Stimulated activated CD8-positive, alpha-beta memory T cell treated with anti-CD3 and anti-CD28 coated beads, Interleukin-4, amount 100 ng/mL, for 1 hour (primary cell): ENCODE data around the gene OOEP.

Source experiments
- DNase-seq, 2 donors: peaks; one replicate each; pipeline ENCODE4 v3.0.0-alpha.2; 2020; ENCODE audit warnings: low read depth in 2 of 2, low spot score in 1 of 2

Gene OOEP

GRCh38 chr6:73367761-73368355 lies 1.8 kb downstream of the OOEP start:
- DNase-seq, result no peak

- no peak for DNase-seq
These were observed 5.1 kb downstream of the OOEP start for GRCh38 chr6:73364549-73364948.

- no peak for DNase-seq
These were observed 5.6 kb downstream of the OOEP start for GRCh38 chr6:73364121-73364520.

GRCh38 chr6:73363537-73363875 lies 6.2 kb downstream of the OOEP start:
- no peak for DNase-seq

- no peak for DNase-seq
These were observed 6.7 kb downstream of the OOEP start for GRCh38 chr6:73362869-73363536.

- DNase-seq, result no peak
These were observed 7.3 kb downstream of the OOEP start, which contains the start of gene KHDC3L for GRCh38 chr6:73362358-73362757. Gene KHDC3L, plus strand, starts transcription at chr6:73362658. Its CDS starts 72 bp downstream, at chr6:73362730.

- no peak for DNase-seq
These were observed 15.8 kb downstream of the OOEP start, which contains the start of gene DPPA5 for GRCh38 chr6:73353636-73354593. Gene DPPA5, minus strand, starts transcription at chr6:73354276. Its CDS starts 51 bp downstream, at chr6:73354225.

- DNase-seq, result no peak
These were observed 20.4 kb downstream of the OOEP start for GRCh38 chr6:73349311-73349710.

GRCh38 chr6:73348550-73349204 lies 21.0 kb downstream of the OOEP start:
- DNase-seq, result no peak

- no peak for DNase-seq
These were observed 26.5 kb downstream of the OOEP start for GRCh38 chr6:73343164-73343563.

GRCh38 chr6:73342174-73342573 lies 27.5 kb downstream of the OOEP start:
- DNase-seq, result no peak

- DNase-seq, result no peak
These were observed 28.4 kb downstream of the OOEP start for GRCh38 chr6:73341335-73341734.

GRCh38 chr6:73340048-73340447 lies 29.6 kb downstream of the OOEP start:
- DNase-seq, result no peak

- DNase-seq, result no peak
These were observed 30.4 kb downstream of the OOEP start for GRCh38 chr6:73339340-73339739.

- no peak for DNase-seq
These were observed 40.5 kb downstream of the OOEP start for GRCh38 chr6:73329201-73329600.

- no peak for DNase-seq
These were observed 40.9 kb downstream of the OOEP start for GRCh38 chr6:73328790-73329189.

- no peak for DNase-seq
These were observed 44.0 kb downstream of the OOEP start for GRCh38 chr6:73325656-73326055.

- DNase-seq, result no peak
These were observed 46.4 kb downstream of the OOEP start for GRCh38 chr6:73323323-73323722.
